CD8-positive, alpha-beta memory T cell (primary cell): ENCODE measurements around the gene ZNF253. TPM values are rescaled to one million over a fixed set of nuclear protein-coding genes. Genes with fewer than 3 reads are reported as not detected.
A peak's percentile ranks its signal among the peaks of the same experiment; 100 is the strongest.
"Not testable (repeated sequence)": the region's sequence is repeated elsewhere in the genome, so short reads cannot be mapped to it uniquely, and the experiment has no call there.

Experiments used
- CTCF ChIA-PET: fragments of 350-600 bp; sonication (Branson Sonifier 250); formaldehyde crosslinking; loops from one replicate; lab custom pipeline; 2021; ENCODE audit warnings: antibody characterized with exemption; lab: Charles Lee
- POLR2A ChIA-PET: fragments of 350-600 bp; sonication (Branson Sonifier 250); formaldehyde crosslinking; loops from one replicate; lab custom pipeline; 2021; ENCODE audit warnings: antibody characterized with exemption; lab: Charles Lee
- DNase-seq, 5 donors: peaks; one replicate each; pipeline versions ENCODE4 v3.0.0 to v3.0.0-alpha.2; 2020 to 2022; ENCODE audit warnings: mixed read lengths in 1 of 5
- H3K27ac ChIP-seq: one replicate; pipeline ENCODE4 v1.7.0; 2013; ENCODE audit warnings: low read depth, mild to moderate bottlenecking, low read length, moderate library complexity
- H3K27me3 ChIP-seq: 2 replicates; pipeline ENCODE4 v1.7.0; 2013; ENCODE audit warnings: low read length, mild to moderate bottlenecking; ENCODE audit not compliant: insufficient read depth, poor library complexity, severe bottlenecking
- H3K36me3 ChIP-seq: 2 replicates; pipeline ENCODE4 v1.7.0; 2013; ENCODE audit warnings: mild to moderate bottlenecking, low read length, moderate library complexity; ENCODE audit not compliant: insufficient read depth
- H3K4me1 ChIP-seq: 2 replicates; pipeline ENCODE4 v1.7.0; 2013; ENCODE audit warnings: mild to moderate bottlenecking, low read length, moderate library complexity; ENCODE audit not compliant: insufficient read depth
- H3K4me3 ChIP-seq: 2 replicates; pipeline ENCODE4 v1.7.0; 2013; ENCODE audit warnings: mild to moderate bottlenecking, low read length
- H3K9me3 ChIP-seq: 2 replicates; pipeline ENCODE4 v1.7.0; 2013; ENCODE audit warnings: mild to moderate bottlenecking, low read length
- H3K27ac Mint-ChIP-seq, 8 donors: one replicate each; pipeline ENCODE4 v1.8.0; 2020 to 2021; ENCODE audit warnings: mixed read lengths in 8 of 8, mild to moderate bottlenecking in 6 of 8, inconsistent platforms in 3 of 8, moderate library complexity in 3 of 8
- H3K27me3 Mint-ChIP-seq, 2 donors: one replicate each; pipeline ENCODE4 v1.8.0; 2020 to 2021; ENCODE audit warnings: mixed read lengths in 2 of 2, mild to moderate bottlenecking in 1 of 2, moderate library complexity in 1 of 2
- H3K36me3 Mint-ChIP-seq, 3 donors: one replicate each; pipeline ENCODE4 v1.8.0; 2020 to 2021; ENCODE audit warnings: mixed read lengths in 3 of 3, inconsistent platforms in 1 of 3, mild to moderate bottlenecking in 1 of 3
- H3K4me1 Mint-ChIP-seq, 3 donors: one replicate each; pipeline ENCODE4 v1.8.0; 2020 to 2021; ENCODE audit warnings: mixed read lengths in 3 of 3, inconsistent platforms in 1 of 3, mild to moderate bottlenecking in 1 of 3
- H3K4me3 Mint-ChIP-seq, 7 donors: one replicate each; pipeline ENCODE4 v1.8.0; 2020 to 2021; ENCODE audit warnings: mixed read lengths in 7 of 7, mild to moderate bottlenecking in 6 of 7, moderate library complexity in 4 of 7, inconsistent platforms in 2 of 7
- H3K9me3 Mint-ChIP-seq, 5 donors: one replicate each; pipeline ENCODE4 v1.8.0; 2020 to 2022; ENCODE audit warnings: mixed read lengths in 5 of 5, mild to moderate bottlenecking in 3 of 5, moderate library complexity in 2 of 5, inconsistent platforms in 1 of 5
- polyA plus RNA-seq: library from polyadenylated mRNA; unstranded; fragments of 300-500 nt; fragmentation: Illumina TruSeq; gene quantifications from one replicate; pipeline ENCODE4 v1.2.3, GENCODE V29; 2021
- total RNA-seq, 2 experiments: library from RNA; stranded (reverse); gene quantifications; one replicate each; pipeline ENCODE4 v1.2.3, GENCODE V29; 2021

ZNF253 gene
- total and polyA plus RNA-seq, 3 experiments from 2014 or later: 6.8 to 16.1 (median 14.0) TPM

- Mint-ChIP-seq H3K4me1 (peaks cover 37 to 39% (median 37%) of the 10 kb centered on the region in 3 donors), H3K27me3 (no peaks in the 10 kb centered on the region), H3K9me3 (no peaks in the 10 kb centered on the region), H3K36me3 (peaks cover 0 to 21% (median 0%) of the 10 kb centered on the region in 3 donors), H3K27ac (peak overlapping the region; percentile 90 to 99 (median 98)), H3K4me3 (peak overlapping the region; percentile 98 to 100 (median 100))
- ChIA-PET POLR2A (interaction anchor here (0.6 to 3.2 kb wide), 7 partner anchors 34 to 202 kb away, joined by 3 to 59 read pairs (median 4); partner anchors contain the start of genes ZNF101, ZNF506 and ZNF93), CTCF (interaction anchor here (1.2 to 2.4 kb wide), 3 partner anchors 34 to 76 kb away, joined by 4 to 7 read pairs (median 7); partner anchors contain the start of genes ZNF506 and ZNF93)
- Histone ChIP-seq H3K4me3 (peak overlapping the region; percentile 98), H3K27ac (peak overlapping the region; percentile 91), H3K4me1 (peaks cover 18% of the 10 kb centered on the region), H3K27me3 (no peaks in the 10 kb centered on the region), H3K9me3 (no peaks in the 10 kb centered on the region), H3K36me3 (no peaks in the 10 kb centered on the region)
- peak; percentile 22 to 63 (median 54) for DNase-seq
Observed at GRCh38 chr19:19866611-19867248, 1.0 kb downstream of the ZNF253 start.

GRCh38 chr19:19870086-19870485 lies 4.4 kb downstream of the ZNF253 start:
- DNase-seq, CTCF ChIA-PET, H3K27ac ChIP-seq, H3K4me3 ChIP-seq, H3K27me3 Mint-ChIP-seq, H3K27ac Mint-ChIP-seq, H3K27me3 ChIP-seq, H3K9me3 Mint-ChIP-seq, H3K36me3 ChIP-seq, H3K9me3 ChIP-seq: not testable (repeated sequence)
- Mint-ChIP-seq H3K36me3 (peaks cover 0 to 42% (median 0%) of the 10 kb centered on the region in 3 donors), H3K4me3 (peak overlapping the region in 1 of 7 donors; percentile 9), H3K4me1 (peaks cover 47 to 59% (median 52%) of the 10 kb centered on the region in 3 donors)
- H3K4me1 ChIP-seq: peaks cover 25% of the 10 kb centered on the region
- POLR2A ChIA-PET: interaction anchor here (0.6 to 1.1 kb wide), 2 partner anchors 31 to 202 kb away, joined by 4 read pairs; partner anchors contain the start of gene ZNF101

GRCh38 chr19:19871932-19872331 lies 6.2 kb downstream of the ZNF253 start:
- POLR2A ChIA-PET: no interaction called here

DNA sequence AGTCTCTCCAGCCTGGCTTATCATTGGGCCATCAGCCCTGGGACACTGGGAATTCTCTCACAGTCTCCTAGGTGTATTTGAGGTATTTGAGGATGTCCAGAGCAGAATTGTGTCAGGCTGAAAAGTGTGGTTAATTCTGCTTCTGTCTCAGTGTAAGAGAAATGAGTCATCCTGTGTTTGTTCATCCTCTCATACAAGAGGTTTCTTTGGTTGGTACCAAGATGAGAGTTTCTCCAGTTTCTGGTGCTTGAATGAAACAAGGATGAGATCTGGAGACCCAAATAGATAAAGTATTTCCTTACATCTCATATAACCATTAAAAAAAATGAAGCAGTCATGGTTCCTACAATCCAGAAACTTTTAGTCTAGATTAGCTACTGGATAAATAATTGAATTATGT lies 7.7 kb downstream of the ZNF253 start:
- ChIA-PET CTCF (no interaction called here), POLR2A (no interaction called here)
- no peak for DNase-seq
- H3K27me3 ChIP-seq: no peaks in the 10 kb centered on the region
- no peaks in the 10 kb centered on the region for H3K9me3 ChIP-seq
- no peaks in the 10 kb centered on the region for H3K27me3 Mint-ChIP-seq
- H3K4me1 ChIP-seq: peaks cover 8% of the 10 kb centered on the region
- no peak overlapping the region for H3K4me3 ChIP-seq
- H3K36me3 ChIP-seq: peaks cover 8% of the 10 kb centered on the region
- H3K27ac ChIP-seq: no peak overlapping the region
- H3K4me1 Mint-ChIP-seq: peaks cover 40 to 64% (median 55%) of the 10 kb centered on the region in 3 donors
- H3K9me3 Mint-ChIP-seq: no peaks in the 10 kb centered on the region
- peak overlapping the region in 1 of 8 donors; percentile 9 for H3K27ac Mint-ChIP-seq
- H3K36me3 Mint-ChIP-seq: peaks cover 0 to 45% (median 3%) of the 10 kb centered on the region in 3 donors
- H3K4me3 Mint-ChIP-seq: no peak overlapping the region

More at GRCh38 chr19:19871932-19872331, 6.2 kb downstream of the ZNF253 start:
- Mint-ChIP-seq H3K27me3 (no peaks in the 10 kb centered on the region), H3K36me3 (peaks cover 0 to 41% (median 3%) of the 10 kb centered on the region in 3 donors), H3K9me3 (no peaks in the 10 kb centered on the region), H3K4me3 (peak overlapping the region in 3 of 7 donors; percentile 1 to 36 (median 1)), H3K4me1 (peaks cover 48 to 69% (median 63%) of the 10 kb centered on the region in 3 donors), H3K27ac (peak overlapping the region; percentile 2 to 63 (median 32))
- peaks cover 20% of the 10 kb centered on the region for H3K4me1 ChIP-seq
- no peak overlapping the region for H3K27ac ChIP-seq
- CTCF ChIA-PET: no interaction called here
- DNase-seq: no peak
- H3K4me3 ChIP-seq: no peak overlapping the region
- no peaks in the 10 kb centered on the region for H3K27me3 ChIP-seq
- peaks cover 8% of the 10 kb centered on the region for H3K36me3 ChIP-seq
- H3K9me3 ChIP-seq: no peaks in the 10 kb centered on the region

DNA sequence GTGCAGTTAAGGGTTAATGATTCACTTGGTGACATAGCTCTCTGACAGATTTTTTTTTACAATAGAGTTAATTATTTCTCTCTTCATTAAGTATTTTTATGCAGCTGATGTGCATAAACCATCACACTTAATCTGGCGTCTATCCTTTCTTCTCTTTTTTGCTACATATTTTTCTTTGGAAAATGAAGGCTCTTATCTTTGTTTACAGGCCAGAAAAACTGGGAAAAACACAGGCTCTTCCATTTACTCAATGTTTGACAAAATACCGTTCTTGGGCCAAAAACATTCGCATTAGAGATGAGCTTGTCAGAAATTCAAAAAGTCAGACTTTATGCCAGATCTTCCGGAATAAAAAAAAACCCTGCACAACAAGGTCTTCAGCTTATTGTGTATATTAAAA lies 12.0 kb downstream of the ZNF253 start:
- H3K4me1 ChIP-seq: peaks cover 6% of the 10 kb centered on the region
- DNase-seq: no peak
- no peak overlapping the region for H3K27ac Mint-ChIP-seq
- ChIA-PET POLR2A (interaction anchor here (0.5 kb wide), 1 partner anchor 17 kb away, joined by 3 read pairs; no protein-coding TSS in a partner anchor), CTCF (no interaction called here)
- H3K9me3 ChIP-seq: no peaks in the 10 kb centered on the region
- H3K27me3 ChIP-seq: no peaks in the 10 kb centered on the region
- H3K27me3 Mint-ChIP-seq: no peaks in the 10 kb centered on the region
- H3K4me3 Mint-ChIP-seq: no peak overlapping the region
- H3K27ac ChIP-seq: no peak overlapping the region
- peaks cover 17 to 37% (median 25%) of the 10 kb centered on the region in 3 donors for H3K4me1 Mint-ChIP-seq
- H3K9me3 Mint-ChIP-seq: no peaks in the 10 kb centered on the region
- H3K4me3 ChIP-seq: no peak overlapping the region
- peaks cover 8 to 64% (median 15%) of the 10 kb centered on the region in 3 donors for H3K36me3 Mint-ChIP-seq
- peaks cover 13% of the 10 kb centered on the region for H3K36me3 ChIP-seq

- H3K9me3 ChIP-seq: peaks cover 3% of the 10 kb centered on the region
- DNase-seq: no peak
- peaks cover 0 to 3% (median 0%) of the 10 kb centered on the region in 3 donors for H3K4me1 Mint-ChIP-seq
- no peak overlapping the region for H3K27ac Mint-ChIP-seq
- H3K9me3 Mint-ChIP-seq: peaks cover 3 to 15% (median 11%) of the 10 kb centered on the region in 5 donors
- CTCF ChIA-PET: no interaction called here
- H3K4me3 ChIP-seq: no peak overlapping the region
- H3K4me1 ChIP-seq: no peaks in the 10 kb centered on the region
- peaks cover 8% of the 10 kb centered on the region for H3K36me3 ChIP-seq
- H3K36me3 Mint-ChIP-seq: peaks cover 20 to 69% (median 37%) of the 10 kb centered on the region in 3 donors
- POLR2A ChIA-PET: no interaction called here
- H3K27me3 ChIP-seq: no peaks in the 10 kb centered on the region
- H3K27ac ChIP-seq: no peak overlapping the region
- no peaks in the 10 kb centered on the region for H3K27me3 Mint-ChIP-seq
- no peak overlapping the region for H3K4me3 Mint-ChIP-seq
Observed at GRCh38 chr19:19884583-19884982, 18.9 kb downstream of the ZNF253 start.

DNA sequence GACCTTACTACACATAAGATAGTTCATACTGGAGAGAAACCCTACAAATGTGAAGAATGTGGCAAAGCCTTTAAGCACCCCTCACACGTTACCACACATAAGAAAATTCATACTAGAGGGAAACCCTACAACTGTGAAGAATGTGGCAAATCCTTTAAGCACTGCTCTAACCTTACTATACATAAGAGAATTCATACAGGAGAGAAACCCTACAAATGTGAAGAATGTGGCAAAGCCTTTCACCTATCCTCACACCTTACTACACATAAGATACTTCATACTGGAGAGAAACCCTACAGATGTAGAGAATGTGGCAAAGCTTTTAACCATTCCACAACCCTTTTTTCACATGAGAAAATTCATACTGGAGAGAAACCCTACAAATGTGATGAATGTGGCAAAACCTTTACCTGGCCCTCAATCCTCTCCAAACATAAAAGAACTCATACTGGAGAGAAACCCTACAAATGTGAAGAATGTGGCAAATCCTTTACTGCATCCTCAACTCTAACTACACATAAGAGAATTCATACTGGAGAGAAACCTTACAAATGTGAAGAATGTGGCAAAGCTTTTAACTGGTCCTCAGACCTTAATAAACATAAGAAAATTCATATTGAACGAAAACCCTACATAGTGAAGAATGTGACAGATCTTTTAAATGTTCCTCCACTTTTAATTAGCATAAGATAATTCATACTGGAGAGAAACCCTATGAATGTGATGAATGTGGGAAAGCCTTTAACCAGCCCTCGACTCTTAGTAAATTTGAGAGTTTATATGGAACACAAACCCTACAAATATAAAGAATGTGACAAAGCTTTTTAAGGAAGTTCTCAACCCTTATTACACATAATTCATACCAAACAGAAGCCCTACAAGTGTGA lies 26.6 kb downstream of the ZNF253 start:
- Mint-ChIP-seq H3K36me3 (peaks cover 17 to 60% (median 46%) of the 10 kb centered on the region in 3 donors), H3K9me3 (peaks cover 37 to 73% (median 67%) of the 10 kb centered on the region in 5 donors)
- Histone ChIP-seq H3K9me3 (peaks cover 48% of the 10 kb centered on the region), H3K36me3 (peaks cover 15% of the 10 kb centered on the region)
- DNase-seq, H3K4me1 Mint-ChIP-seq, H3K27ac ChIP-seq, POLR2A ChIA-PET, H3K27me3 ChIP-seq, H3K4me3 ChIP-seq, H3K27ac Mint-ChIP-seq, H3K27me3 Mint-ChIP-seq, H3K4me3 Mint-ChIP-seq, CTCF ChIA-PET, H3K4me1 ChIP-seq: not testable (repeated sequence)
